ENCODE results near the gene MVB12A.

The MVB12A gene

GRCh38 chr19:17458970-17459369 lies 39.1 kb downstream of the MVB12A start:
- H3K27me3 ChIP-seq (ENCODE audit: low read length): no peaks in the 10 kb centered on the region
- H4K20me1 ChIP-seq (ENCODE audit: low read depth, low read length): no peaks in the 10 kb centered on the region
- H3K4me2 ChIP-seq (ENCODE audit: low read depth, low read length, poor library complexity, severe bottlenecking): no peak overlapping the region
- H3K79me2 ChIP-seq (ENCODE audit: insufficient read depth, low read length): no peaks in the 10 kb centered on the region
- H3K9ac ChIP-seq (ENCODE audit: low read length): no peak overlapping the region
- no peaks in the 10 kb centered on the region for H3K9me2 ChIP-seq (replicated peaks; ENCODE audit: insufficient read depth, low read length)
- no peak overlapping the region for H2AFZ ChIP-seq (ENCODE audit: low read depth, low read length, severe bottlenecking)
- no peak for TF ChIP-seq CTCF (IDR thresholded peaks at IDR 0.05; ENCODE audit: insufficient read depth, low read length, poor library complexity, severe bottlenecking)
- TF ChIP-seq EZH2phosphoT487 (conservative IDR thresholded peaks at IDR 0.05; ENCODE audit: low read length): no peak
- H3K4me3 ChIP-seq (ENCODE audit: insufficient read depth, low read length, poor library complexity, severe bottlenecking): no peak overlapping the region
- H3K9me3 ChIP-seq (ENCODE audit: insufficient read depth, low read length): no peaks in the 10 kb centered on the region
- no peak overlapping the region for H3K27ac ChIP-seq (ENCODE audit: low read depth, low read length)
- no peaks in the 10 kb centered on the region for H3F3A ChIP-seq (ENCODE audit: insufficient read depth)
- H3K36me3 ChIP-seq (ENCODE audit: low read length): no peaks in the 10 kb centered on the region

- H3K9me3 ChIP-seq (ENCODE audit: insufficient read depth, low read length): no peaks in the 10 kb centered on the region
- no peaks in the 10 kb centered on the region for H4K20me1 ChIP-seq (ENCODE audit: low read depth, low read length)
- TF ChIP-seq EZH2phosphoT487 (conservative IDR thresholded peaks at IDR 0.05; ENCODE audit: low read length) (no peak), CTCF (IDR thresholded peaks at IDR 0.05; ENCODE audit: insufficient read depth, low read length, poor library complexity, severe bottlenecking) (no peak)
- no peak within 1 kb of the TSS for H3K27ac ChIP-seq (ENCODE audit: low read depth, low read length)
- H3K9me2 ChIP-seq (replicated peaks; ENCODE audit: insufficient read depth, low read length): no peaks in the 10 kb centered on the region
- no peaks in the 10 kb centered on the region for H3K27me3 ChIP-seq (ENCODE audit: low read length)
- no peak within 1 kb of the TSS for H3K4me2 ChIP-seq (ENCODE audit: low read depth, low read length, poor library complexity, severe bottlenecking)
- H2AFZ ChIP-seq (ENCODE audit: low read depth, low read length, severe bottlenecking): no peak within 1 kb of the TSS
- H3F3A ChIP-seq (ENCODE audit: insufficient read depth): no peaks in the 10 kb centered on the region
- H3K36me3 ChIP-seq (ENCODE audit: low read length): no peaks in the 10 kb centered on the region
- H3K4me3 ChIP-seq (ENCODE audit: insufficient read depth, low read length, poor library complexity, severe bottlenecking): no peak within 1 kb of the TSS
- no peak within 1 kb of the TSS for H3K9ac ChIP-seq (ENCODE audit: low read length)
- H3K79me2 ChIP-seq (ENCODE audit: insufficient read depth, low read length): no peaks in the 10 kb centered on the region
These were observed 40.8 kb downstream of the MVB12A start, which contains the start of gene NXNL1 for GRCh38 chr19:17460372-17461230. Gene NXNL1 (minus strand): TSS chr19:17460926. CDS start chr19:17460869, 57 bp downstream.

- Histone ChIP-seq H4K20me1 (ENCODE audit: low read depth, low read length) (no peaks in the 10 kb centered on the region), H3K36me3 (ENCODE audit: low read length) (no peaks in the 10 kb centered on the region), H3K9ac (ENCODE audit: low read length) (no peak overlapping the region), H3F3A (ENCODE audit: insufficient read depth) (no peaks in the 10 kb centered on the region; the same call in 1 of the 2 replicates), H2AFZ (ENCODE audit: low read depth, low read length, severe bottlenecking) (no peak overlapping the region), H3K27me3 (ENCODE audit: low read length) (no peaks in the 10 kb centered on the region), H3K79me2 (ENCODE audit: insufficient read depth, low read length) (no peaks in the 10 kb centered on the region), H3K4me2 (ENCODE audit: low read depth, low read length, poor library complexity, severe bottlenecking) (no peak overlapping the region), H3K9me2 (replicated peaks; ENCODE audit: insufficient read depth, low read length) (no peaks in the 10 kb centered on the region), H3K9me3 (ENCODE audit: insufficient read depth, low read length) (no peaks in the 10 kb centered on the region), H3K4me3 (ENCODE audit: insufficient read depth, low read length, poor library complexity, severe bottlenecking) (no peak overlapping the region), H3K27ac (ENCODE audit: low read depth, low read length) (no peak overlapping the region)
- TF ChIP-seq EZH2phosphoT487 (conservative IDR thresholded peaks at IDR 0.05; ENCODE audit: low read length): no peak
- no peak for TF ChIP-seq CTCF (IDR thresholded peaks at IDR 0.05; ENCODE audit: insufficient read depth, low read length, poor library complexity, severe bottlenecking)
These were observed 46.6 kb downstream of the MVB12A start for GRCh38 chr19:17466487-17466850.

All from SU-DHL-6 (cell line).